BLaER1 treated with 17β-estradiol and CSF1 and Interleukin-3, amounts not matched to agents 10 nM and 100 nM (cell line): Measurements from ENCODE around the gene NASP.

ENCODE experiments used
- H3K27ac ChIP-seq, 11 experiments: shearing (Covaris generic); formaldehyde crosslinking; 2 replicates each; pipeline ENCODE4 v1.8.1; 2022
- H3K27me3 ChIP-seq, 11 experiments: shearing (Covaris generic); formaldehyde crosslinking; 2 replicates each; pipeline ENCODE4 v1.8.1; 2022
- H3K36me3 ChIP-seq, 11 experiments: shearing (Covaris generic); formaldehyde crosslinking; 2 replicates each; pipeline ENCODE4 v1.8.1; 2022
- H3K4me1 ChIP-seq, 10 experiments: shearing (Covaris generic); formaldehyde crosslinking; 2 replicates each; pipeline ENCODE4 v1.8.1; 2022
- H3K4me2 ChIP-seq, 11 experiments: shearing (Covaris generic); formaldehyde crosslinking; 2 replicates each; pipeline ENCODE4 v1.8.1; 2022
- H3K4me3 ChIP-seq, 10 experiments: shearing (Covaris generic); formaldehyde crosslinking; 2 replicates each; pipeline ENCODE4 v1.8.1; 2022
- H3K9ac ChIP-seq, 11 experiments: shearing (Covaris generic); formaldehyde crosslinking; 2 replicates each; pipeline ENCODE4 v1.8.1; 2022
- H3K9me3 ChIP-seq, 11 experiments: shearing (Covaris generic); formaldehyde crosslinking; replicated peaks in 1 of 11; 2 replicates each; pipeline ENCODE4 v1.8.1; 2022
- H4K20me1 ChIP-seq, 11 experiments: shearing (Covaris generic); formaldehyde crosslinking; 2 replicates each; pipeline ENCODE4 v1.8.1; 2022
- Cebpa-rat ChIP-seq, 11 experiments: shearing (Covaris generic); IDR thresholded peaks; 2 replicates each; pipeline ENCODE4 v1.8.1; 2022

The NASP gene

DNA sequence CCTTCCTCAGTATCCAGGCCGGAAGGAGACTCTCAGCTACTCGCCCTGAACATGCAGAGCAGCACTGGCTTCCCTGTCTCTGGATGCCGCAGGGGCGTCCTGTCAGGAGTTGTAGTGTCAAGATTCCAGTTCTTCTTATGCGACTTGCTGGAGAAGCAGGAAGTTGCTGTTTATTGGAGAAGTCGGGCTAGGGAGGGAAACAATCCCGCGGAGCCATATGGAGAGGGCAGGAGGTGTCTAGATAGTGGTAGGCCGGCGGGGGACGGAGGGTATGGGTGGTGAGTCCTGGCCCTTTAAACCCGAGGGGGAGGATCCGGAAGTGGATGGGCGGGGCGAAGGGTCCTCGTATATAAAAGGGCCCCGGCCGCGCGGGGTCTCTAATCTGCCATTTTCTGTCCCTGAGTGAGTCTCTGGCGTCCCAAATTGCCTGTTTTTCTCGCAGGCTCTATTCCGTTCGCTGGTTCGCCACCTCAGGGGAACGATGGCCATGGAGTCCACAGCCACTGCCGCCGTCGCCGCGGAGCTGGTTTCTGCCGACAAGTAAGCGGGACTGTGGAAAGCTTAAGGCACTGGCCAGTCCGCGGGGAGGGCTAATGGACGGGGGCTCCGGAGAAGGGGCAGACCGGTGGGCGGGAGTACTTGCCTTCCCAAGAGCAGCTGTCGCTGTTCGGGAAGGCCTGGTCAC, at the start of gene NASP:
TSS of gene NASP (plus strand) at position 376 of the 685 bp plus-strand sequence. CDS start at position 482, 106 bp downstream.
- Histone ChIP-seq H3K4me2 (peak within 1 kb of the TSS; percentile 84 to 100 (median 99)), H4K20me1 (peaks cover 28 to 48% (median 42%) of the 10 kb centered on the region in 11 experiments), H3K9ac (peak within 1 kb of the TSS; percentile 80 to 99 (median 96)), H3K27me3 (no peaks in the 10 kb centered on the region), H3K9me3 (no peaks in the 10 kb centered on the region; a peak in 1 of 22 replicates), H3K4me1 (peaks cover 42 to 59% (median 51%) of the 10 kb centered on the region in 10 experiments), H3K36me3 (peaks cover 0 to 30% (median 18%) of the 10 kb centered on the region in 11 experiments; a peak in 15 of 22 replicates), H3K27ac (peak within 1 kb of the TSS; percentile 49 to 99 (median 95); a peak in 21 of 22 replicates), H3K4me3 (peak within 1 kb of the TSS; percentile 84 to 99 (median 96))
- no peak for TF ChIP-seq Cebpa-rat (IDR thresholded peaks at IDR 0.05)

GRCh38 chr1:45535988-45536766, 47.7 kb upstream of the NASP start:
- no peaks in the 10 kb centered on the region for H3K36me3 ChIP-seq
- no peak overlapping the region for H3K9ac ChIP-seq
- no peaks in the 10 kb centered on the region for H4K20me1 ChIP-seq
- H3K9me3 ChIP-seq: peaks cover 0 to 5% (median 0%) of the 10 kb centered on the region in 11 experiments; a peak in 1 of 22 replicates
- peaks cover 35 to 87% (median 52%) of the 10 kb centered on the region in 10 experiments for H3K4me1 ChIP-seq
- H3K27me3 ChIP-seq: no peaks in the 10 kb centered on the region
- H3K4me3 ChIP-seq: no peak overlapping the region
- peak overlapping the region; percentile 2 to 39 (median 21); a peak in 14 of 22 replicates for H3K4me2 ChIP-seq
- H3K27ac ChIP-seq: no peak overlapping the region
- no peak for TF ChIP-seq Cebpa-rat (IDR thresholded peaks at IDR 0.05)

- TF ChIP-seq Cebpa-rat (IDR thresholded peaks at IDR 0.05): no peak
- Histone ChIP-seq H3K9me3 (peaks cover 0 to 5% (median 0%) of the 10 kb centered on the region in 11 experiments; a peak in 1 of 22 replicates), H4K20me1 (no peaks in the 10 kb centered on the region), H3K4me1 (peaks cover 42 to 87% (median 52%) of the 10 kb centered on the region in 10 experiments), H3K27ac (no peak overlapping the region), H3K4me3 (no peak overlapping the region), H3K4me2 (peak overlapping the region in 10 of 11 experiments; percentile 3 to 39 (median 20); a peak in 12 of 22 replicates), H3K9ac (no peak overlapping the region), H3K27me3 (no peaks in the 10 kb centered on the region), H3K36me3 (no peaks in the 10 kb centered on the region)
These were observed 47.0 kb upstream of the NASP start for GRCh38 chr1:45536886-45537285.

DNA sequence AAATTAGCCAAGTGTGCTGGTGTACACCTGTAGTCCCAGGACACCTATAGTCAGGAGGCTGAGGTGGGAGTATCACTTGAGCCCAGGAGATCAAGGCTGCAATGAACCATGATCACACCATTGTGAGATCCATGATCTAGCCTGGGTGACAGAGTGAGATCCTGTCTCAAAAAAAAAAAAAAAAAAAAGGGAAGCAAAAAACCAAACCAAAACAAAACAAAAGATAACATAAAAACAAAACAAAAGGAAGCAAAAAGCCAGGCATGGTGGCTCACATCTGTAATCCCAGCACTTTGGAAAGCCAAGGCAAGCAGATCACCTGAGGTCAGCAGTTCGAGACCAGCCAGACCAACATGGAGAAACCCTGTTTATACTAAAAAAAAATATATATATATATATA, 42.6 kb upstream of the NASP start:
- Histone ChIP-seq H3K4me2 (peak overlapping the region; percentile 84 to 100 (median 94)), H3K9ac (peak overlapping the region; percentile 74 to 83 (median 80); a peak in 19 of 22 replicates), H3K27ac (peak overlapping the region; percentile 88 to 97 (median 94)), H4K20me1 (no peaks in the 10 kb centered on the region; a peak in 1 of 22 replicates), H3K27me3 (no peaks in the 10 kb centered on the region), H3K4me3 (peak overlapping the region in 2 of 10 experiments; percentile 14 to 24; a peak in 2 of 20 replicates), H3K4me1 (peaks cover 77 to 97% (median 85%) of the 10 kb centered on the region in 10 experiments), H3K36me3 (no peaks in the 10 kb centered on the region), H3K9me3 (peaks cover 0 to 5% (median 0%) of the 10 kb centered on the region in 11 experiments; a peak in 1 of 22 replicates)
- no peak for TF ChIP-seq Cebpa-rat (IDR thresholded peaks at IDR 0.05)

GRCh38 chr1:45542591-45542990, 41.2 kb upstream of the NASP start:
- Histone ChIP-seq H3K9me3 (peaks cover 0 to 5% (median 0%) of the 10 kb centered on the region in 11 experiments; a peak in 1 of 22 replicates), H3K27me3 (no peaks in the 10 kb centered on the region), H3K27ac (peak overlapping the region; percentile 88 to 97 (median 94)), H3K4me2 (peak overlapping the region; percentile 84 to 100 (median 94)), H3K9ac (peak overlapping the region; percentile 74 to 83 (median 80)), H3K4me3 (peak overlapping the region in 6 of 10 experiments; percentile 21 to 54 (median 36); a peak in 9 of 20 replicates), H3K4me1 (peaks cover 82 to 97% (median 87%) of the 10 kb centered on the region in 10 experiments), H4K20me1 (no peaks in the 10 kb centered on the region; a peak in 1 of 22 replicates), H3K36me3 (no peaks in the 10 kb centered on the region)
- peak in 10 of 11 experiments; percentile 29 to 79 (median 60); a peak in 13 of 22 replicates for TF ChIP-seq Cebpa-rat (IDR thresholded peaks at IDR 0.05)

GRCh38 chr1:45543581-45544417, 40.0 kb upstream of the NASP start:
- Histone ChIP-seq H3K4me3 (peak overlapping the region; percentile 22 to 60 (median 48); a peak in 17 of 20 replicates), H3K9ac (peak overlapping the region; percentile 74 to 83 (median 80); a peak in 21 of 22 replicates)

GRCh38 chr1:45544530-45544929, 39.3 kb upstream of the NASP start:
- no peaks in the 10 kb centered on the region; a peak in 1 of 22 replicates for H4K20me1 ChIP-seq
- H3K4me3 ChIP-seq: peak overlapping the region in 9 of 10 experiments; percentile 22 to 60 (median 48); a peak in 16 of 20 replicates
- no peaks in the 10 kb centered on the region for H3K27me3 ChIP-seq
- no peak for TF ChIP-seq Cebpa-rat (IDR thresholded peaks at IDR 0.05)
- no peaks in the 10 kb centered on the region for H3K36me3 ChIP-seq
- peaks cover 0 to 5% (median 0%) of the 10 kb centered on the region in 11 experiments; a peak in 1 of 22 replicates for H3K9me3 ChIP-seq
- H3K4me2 ChIP-seq: peak overlapping the region; percentile 84 to 100 (median 94)
- peaks cover 80 to 95% (median 86%) of the 10 kb centered on the region in 10 experiments for H3K4me1 ChIP-seq
- H3K27ac ChIP-seq: peak overlapping the region; percentile 54 to 97 (median 94); a peak in 21 of 22 replicates
- H3K9ac ChIP-seq: peak overlapping the region in 10 of 11 experiments; percentile 58 to 83 (median 78); a peak in 21 of 22 replicates

More at GRCh38 chr1:45543581-45544417, 40.0 kb upstream of the NASP start:
- H3K4me2 ChIP-seq: peak overlapping the region; percentile 84 to 100 (median 94)
- H3K4me1 ChIP-seq: peaks cover 84 to 94% (median 88%) of the 10 kb centered on the region in 10 experiments
- no peaks in the 10 kb centered on the region for H3K27me3 ChIP-seq
- H3K27ac ChIP-seq: peak overlapping the region; percentile 88 to 97 (median 94)
- no peaks in the 10 kb centered on the region; a peak in 1 of 22 replicates for H4K20me1 ChIP-seq
- H3K9me3 ChIP-seq: peaks cover 0 to 5% (median 0%) of the 10 kb centered on the region in 11 experiments; a peak in 1 of 22 replicates
- peak in 10 of 11 experiments; percentile 52 to 99 (median 92); a peak in 19 of 22 replicates for TF ChIP-seq Cebpa-rat (IDR thresholded peaks at IDR 0.05)
- no peaks in the 10 kb centered on the region for H3K36me3 ChIP-seq
